Measurements from ENCODE around the gene SCIN.

- TF ChIP-seq CTCF (IDR thresholded peaks at IDR 0.05) (no peak), POLR2A (IDR thresholded peaks at IDR 0.05) (no peak), EP300 (IDR thresholded peaks at IDR 0.05) (no peak), POLR2AphosphoS5 (IDR thresholded peaks at IDR 0.05) (no peak)
Observed at GRCh38 chr7:12565873-12566272, 4.6 kb upstream of the SCIN start.

All from sigmoid colon (tissue), 4 donors.